Nephron progenitor cell (in vitro differentiated cells): Measurements from ENCODE around the gene ZNF3.

Experiments used
- DNase-seq: peaks from one replicate; pipeline ENCODE4 v3.0.0; 2021
- H3K27ac Mint-ChIP-seq: 2 replicates; pipeline ENCODE4 v1.8.0; 2021; ENCODE audit warnings: mild to moderate bottlenecking, moderate library complexity, mixed read lengths
- H3K27me3 Mint-ChIP-seq: 2 replicates; pipeline ENCODE4 v1.8.0; 2021; ENCODE audit warnings: mild to moderate bottlenecking, low read depth, mixed read lengths; ENCODE audit not compliant: poor library complexity
- H3K36me3 Mint-ChIP-seq: 2 replicates; pipeline ENCODE4 v1.8.0; 2021; ENCODE audit warnings: low read depth, mixed read lengths
- H3K4me1 Mint-ChIP-seq: 2 replicates; pipeline ENCODE4 v1.8.0; 2021; ENCODE audit warnings: mixed read lengths
- H3K4me3 Mint-ChIP-seq: 2 replicates; pipeline ENCODE4 v1.8.0; 2021; ENCODE audit warnings: mild to moderate bottlenecking, moderate library complexity, mixed read lengths
- H3K9me3 Mint-ChIP-seq: 2 replicates; pipeline ENCODE4 v1.8.0; 2021; ENCODE audit warnings: mild to moderate bottlenecking, moderate library complexity, mixed read lengths
- TF ChIP-seq, protein P1 (sequence below): fragments of 200-600 bp; sonication (generic); IDR thresholded peaks from 2 replicates; pipeline ENCODE4 v1.5.0; 2021; ENCODE audit warnings: antibody characterized with exemption

ZNF3 gene

DNA sequence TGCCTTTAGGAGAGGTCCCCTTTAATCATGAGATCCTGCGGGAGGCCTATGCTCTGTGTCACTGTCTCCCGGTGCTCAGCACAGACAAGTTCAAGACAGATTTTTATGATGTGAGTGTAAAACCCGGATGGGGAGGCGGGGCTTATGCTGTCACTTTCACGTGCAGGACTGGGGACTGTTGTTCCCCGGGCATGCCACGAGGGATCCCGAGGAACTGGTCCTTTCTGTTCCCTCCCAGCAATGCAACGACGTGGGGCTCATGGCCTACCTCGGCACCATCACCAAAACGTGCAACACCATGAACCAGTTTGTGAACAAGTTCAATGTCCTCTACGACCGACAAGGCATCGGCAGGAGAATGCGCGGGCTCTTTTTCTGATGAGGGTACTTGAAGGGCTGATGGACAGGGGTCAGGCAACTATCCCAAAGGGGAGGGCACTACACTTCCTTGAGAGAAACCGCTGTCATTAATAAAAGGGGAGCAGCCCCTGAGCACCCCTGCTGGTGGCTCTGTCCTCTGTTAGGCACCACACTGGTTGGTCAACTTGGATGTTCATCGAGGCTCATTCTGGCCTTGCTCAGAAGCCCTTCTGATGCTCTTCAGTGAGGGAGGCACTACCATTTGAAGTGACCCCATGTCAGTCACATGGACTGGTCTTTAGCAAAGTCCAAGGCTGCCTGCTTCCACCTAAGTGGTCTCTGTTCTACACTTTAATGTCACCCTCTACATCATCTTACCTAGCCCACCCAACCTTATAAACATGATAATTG is 10.1 kb upstream of the ZNF3 start:
- TF ChIP-seq, protein P1, sequence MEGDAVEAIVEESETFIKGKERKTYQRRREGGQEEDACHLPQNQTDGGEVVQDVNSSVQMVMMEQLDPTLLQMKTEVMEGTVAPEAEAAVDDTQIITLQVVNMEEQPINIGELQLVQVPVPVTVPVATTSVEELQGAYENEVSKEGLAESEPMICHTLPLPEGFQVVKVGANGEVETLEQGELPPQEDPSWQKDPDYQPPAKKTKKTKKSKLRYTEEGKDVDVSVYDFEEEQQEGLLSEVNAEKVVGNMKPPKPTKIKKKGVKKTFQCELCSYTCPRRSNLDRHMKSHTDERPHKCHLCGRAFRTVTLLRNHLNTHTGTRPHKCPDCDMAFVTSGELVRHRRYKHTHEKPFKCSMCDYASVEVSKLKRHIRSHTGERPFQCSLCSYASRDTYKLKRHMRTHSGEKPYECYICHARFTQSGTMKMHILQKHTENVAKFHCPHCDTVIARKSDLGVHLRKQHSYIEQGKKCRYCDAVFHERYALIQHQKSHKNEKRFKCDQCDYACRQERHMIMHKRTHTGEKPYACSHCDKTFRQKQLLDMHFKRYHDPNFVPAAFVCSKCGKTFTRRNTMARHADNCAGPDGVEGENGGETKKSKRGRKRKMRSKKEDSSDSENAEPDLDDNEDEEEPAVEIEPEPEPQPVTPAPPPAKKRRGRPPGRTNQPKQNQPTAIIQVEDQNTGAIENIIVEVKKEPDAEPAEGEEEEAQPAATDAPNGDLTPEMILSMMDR, result no peak
- no peak for DNase-seq
- H3K27ac Mint-ChIP-seq, result peak overlapping the region; percentile 87
- H3K27me3 Mint-ChIP-seq, result no peaks in the 10 kb centered on the region
- peaks cover 68% of the 10 kb centered on the region for H3K36me3 Mint-ChIP-seq
- no peaks in the 10 kb centered on the region for H3K9me3 Mint-ChIP-seq
- peaks cover 54% of the 10 kb centered on the region for H3K4me1 Mint-ChIP-seq
- peak overlapping the region; percentile 28 for H3K4me3 Mint-ChIP-seq

DNA sequence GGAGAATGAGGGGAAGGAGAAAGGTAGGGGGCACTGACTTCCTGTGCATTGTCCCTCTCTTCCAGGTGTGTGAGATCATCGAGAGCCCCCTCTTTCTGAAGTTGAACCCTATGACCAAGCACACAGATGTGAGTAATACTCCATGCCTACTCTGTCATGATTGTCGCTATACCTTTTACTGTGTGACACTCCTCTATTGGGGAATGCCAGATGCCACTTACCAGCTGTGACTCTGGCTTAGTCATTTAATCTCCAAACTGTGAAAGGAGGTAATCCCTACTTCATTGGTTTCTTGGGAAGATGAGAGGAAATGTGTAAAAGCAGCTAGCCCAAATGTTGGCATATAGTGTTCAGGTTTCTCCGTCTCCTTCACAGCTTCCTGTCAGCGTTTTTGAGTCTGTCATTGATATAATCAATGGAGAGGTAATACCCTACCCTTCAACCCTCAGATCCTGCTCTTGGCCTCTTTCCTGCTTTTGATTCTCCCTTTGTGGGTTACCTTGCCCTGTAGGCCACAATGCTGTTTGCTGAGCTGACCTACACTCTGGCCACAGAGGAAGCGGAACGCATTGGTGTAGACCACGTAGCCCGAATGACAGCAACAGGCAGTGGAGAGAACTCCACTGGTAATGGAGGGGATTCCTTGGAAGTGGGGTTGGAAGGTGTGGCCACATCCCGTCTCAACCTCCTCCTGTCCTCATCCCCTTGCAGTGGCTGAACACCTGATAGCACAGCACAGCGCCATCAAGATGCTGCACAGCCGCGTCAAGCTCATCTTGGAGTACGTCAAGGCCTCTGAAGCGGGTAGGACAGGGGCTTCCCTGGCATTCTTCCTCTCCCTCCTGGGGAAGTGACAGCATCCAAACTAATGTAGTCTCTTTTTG is 9.2 kb upstream of the ZNF3 start:
- TF ChIP-seq, protein P1, result no peak
- Mint-ChIP-seq H3K9me3 (no peaks in the 10 kb centered on the region), H3K4me1 (peaks cover 50% of the 10 kb centered on the region), H3K27ac (peak overlapping the region; percentile 87), H3K27me3 (no peaks in the 10 kb centered on the region), H3K4me3 (peak overlapping the region; percentile 94), H3K36me3 (peaks cover 60% of the 10 kb centered on the region)
- no peak for DNase-seq

DNA sequence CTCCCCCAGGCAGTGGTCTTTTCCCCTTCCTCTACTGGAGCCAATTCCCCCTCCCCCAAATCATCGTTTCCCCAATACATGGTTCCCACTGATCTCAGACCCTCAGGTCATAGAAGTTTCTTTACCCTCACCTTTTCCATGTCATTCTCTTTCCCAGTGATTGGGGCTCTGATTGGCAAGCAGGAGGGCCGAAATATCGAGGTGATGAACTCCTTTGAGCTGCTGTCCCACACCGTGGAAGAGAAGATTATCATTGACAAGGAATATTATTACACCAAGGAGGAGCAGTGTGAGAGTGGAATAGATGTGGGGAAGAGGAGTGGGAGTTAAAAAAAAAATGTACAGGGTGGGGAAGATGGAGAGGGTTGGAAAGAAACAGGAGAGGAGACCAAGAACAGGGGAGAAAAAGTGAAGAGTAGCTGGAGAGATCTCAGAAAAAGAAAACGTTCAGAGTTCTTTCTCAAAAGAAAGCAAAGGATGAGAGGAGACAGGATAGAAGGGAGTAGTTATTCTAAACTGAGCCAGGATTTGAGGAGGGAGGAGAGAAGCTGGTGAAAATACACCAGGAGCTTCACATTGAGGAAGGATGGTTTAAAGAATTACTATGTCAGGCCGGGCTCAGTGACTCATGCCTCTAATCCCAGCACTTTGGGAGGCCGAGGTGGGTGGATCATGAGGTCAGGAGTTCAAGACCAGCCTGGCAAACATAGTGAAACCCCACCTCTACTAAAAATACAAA is 8.1 kb upstream of the ZNF3 start:
- TF ChIP-seq, protein P1, result no peak
- Mint-ChIP-seq H3K27ac (peak overlapping the region; percentile 70), H3K4me1 (peaks cover 41% of the 10 kb centered on the region), H3K9me3 (no peaks in the 10 kb centered on the region), H3K4me3 (peak overlapping the region; percentile 94), H3K36me3 (peaks cover 49% of the 10 kb centered on the region), H3K27me3 (peaks cover 8% of the 10 kb centered on the region)
- DNase-seq, result no peak

DNA sequence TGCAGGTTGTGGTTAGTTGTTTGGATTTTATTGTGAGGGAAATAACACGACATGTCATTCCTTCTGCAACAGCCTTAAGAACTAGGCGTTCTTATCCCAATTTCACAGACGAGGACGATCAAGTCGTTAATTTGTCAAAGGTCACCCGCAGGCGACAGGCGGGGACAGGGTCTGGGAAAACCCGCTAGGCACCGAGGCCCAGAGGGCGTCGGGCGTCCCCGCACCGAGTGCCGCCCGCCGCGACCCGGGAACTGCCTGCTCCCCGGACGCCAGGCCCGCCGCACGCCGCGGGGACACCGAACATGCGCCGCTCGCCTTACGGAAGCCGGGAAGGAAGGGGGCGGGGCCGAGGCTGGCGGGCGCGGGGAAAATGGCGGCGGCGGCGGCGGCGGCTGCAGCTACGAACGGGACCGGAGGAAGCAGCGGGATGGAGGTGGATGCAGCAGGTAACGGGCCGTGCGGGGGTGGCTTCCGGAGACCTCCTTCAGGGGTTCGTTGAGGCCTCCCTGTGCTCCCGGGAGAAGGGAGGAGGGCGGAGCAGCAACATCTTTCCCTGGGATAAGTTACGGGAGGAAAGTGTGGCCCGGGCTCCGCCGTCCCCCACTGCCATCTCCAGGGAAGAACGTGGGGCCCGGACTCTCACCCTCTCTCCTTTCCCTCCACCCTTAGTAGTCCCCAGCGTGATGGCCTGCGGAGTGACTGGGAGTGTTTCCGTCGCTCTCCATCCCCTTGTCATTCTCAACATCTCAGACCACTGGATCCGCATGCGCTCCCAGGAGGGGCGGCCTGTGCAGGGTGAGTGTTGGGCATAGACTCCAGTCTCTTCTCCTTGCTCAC is 7.3 kb upstream of the ZNF3 start, which contains the start of gene COPS6:
COPS6 (plus strand) TSS at position 349 of the 837 bp plus-strand sequence; CDS start at position 371, 22 bp downstream.
- peaks cover 41% of the 10 kb centered on the region for H3K36me3 Mint-ChIP-seq
- no peaks in the 10 kb centered on the region for H3K9me3 Mint-ChIP-seq
- peaks cover 13% of the 10 kb centered on the region for H3K27me3 Mint-ChIP-seq
- peaks cover 39% of the 10 kb centered on the region for H3K4me1 Mint-ChIP-seq
- DNase-seq, result peak; percentile 92
- TF ChIP-seq, protein P1, result no peak
- peak within 1 kb of the TSS; percentile 94 for H3K4me3 Mint-ChIP-seq
- peak within 1 kb of the TSS; percentile 97 for H3K27ac Mint-ChIP-seq

DNA sequence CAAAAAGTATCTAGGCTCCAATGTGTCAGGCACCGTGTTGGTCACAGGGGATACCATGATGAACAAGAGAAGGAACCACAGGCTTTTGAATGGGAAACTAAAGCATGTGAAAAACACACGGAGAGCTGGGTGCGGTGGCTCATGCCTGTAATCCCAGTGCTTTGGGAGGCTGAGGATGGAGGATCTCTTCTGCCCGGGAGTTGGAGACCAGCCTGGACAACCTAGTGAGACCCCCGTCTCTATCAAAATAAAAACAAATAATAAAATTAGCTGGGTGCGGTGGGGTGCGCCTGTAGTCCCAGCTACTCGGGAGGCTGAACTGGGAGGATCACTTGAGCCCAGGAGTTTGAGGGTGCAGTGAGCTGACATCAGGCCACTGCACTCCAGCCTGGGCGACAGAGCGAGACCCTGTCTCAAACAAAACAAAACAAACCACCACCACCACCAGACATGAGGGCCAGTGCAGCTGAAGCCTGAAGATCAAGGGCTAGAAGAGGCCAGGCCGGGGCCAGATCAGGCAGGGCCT is 6.6 kb upstream of the ZNF3 start:
- Mint-ChIP-seq H3K36me3 (peaks cover 34% of the 10 kb centered on the region), H3K4me3 (peak overlapping the region; percentile 94), H3K9me3 (no peaks in the 10 kb centered on the region), H3K27me3 (peaks cover 19% of the 10 kb centered on the region), H3K4me1 (peaks cover 35% of the 10 kb centered on the region), H3K27ac (peak overlapping the region; percentile 97)
- TF ChIP-seq, protein P1, result no peak
- no peak for DNase-seq
